Retina (tissue), 1 donor: ENCODE data around the gene ST3GAL3.
A peak's percentile ranks its signal among the peaks of the same experiment; 100 is the strongest.

ENCODE experiments used
- DNase-seq: peaks from one replicate; pipeline ENCODE4 v3.0.0-alpha.2; 2016

The ST3GAL3 gene

GRCh38 chr1:43854473-43854872, 147.1 kb downstream of the ST3GAL3 start:
- DNase-seq: no peak

- no peak for DNase-seq
These were observed 148.9 kb downstream of the ST3GAL3 start for GRCh38 chr1:43856188-43856587.

- DNase-seq: no peak
These were observed 149.8 kb downstream of the ST3GAL3 start for GRCh38 chr1:43857163-43857562.

- DNase-seq: no peak
These were observed 151.0 kb downstream of the ST3GAL3 start for GRCh38 chr1:43858324-43858723.

- DNase-seq: no peak
These were observed 154.0 kb downstream of the ST3GAL3 start for GRCh38 chr1:43861337-43861736.

GRCh38 chr1:43861988-43862735, 154.8 kb downstream of the ST3GAL3 start:
- no peak for DNase-seq

- no peak for DNase-seq
These were observed 157.0 kb downstream of the ST3GAL3 start for GRCh38 chr1:43864111-43865045.

- no peak for DNase-seq
These were observed 158.9 kb downstream of the ST3GAL3 start for GRCh38 chr1:43866201-43866600.

GRCh38 chr1:43867976-43868740, 160.8 kb downstream of the ST3GAL3 start:
- DNase-seq: no peak

- no peak for DNase-seq
These were observed 161.4 kb downstream of the ST3GAL3 start for GRCh38 chr1:43868741-43869067.

GRCh38 chr1:43870306-43870705, 163.0 kb downstream of the ST3GAL3 start:
- no peak for DNase-seq

- DNase-seq: no peak
These were observed 164.0 kb downstream of the ST3GAL3 start for GRCh38 chr1:43871181-43871910.

GRCh38 chr1:43872280-43872679, 164.9 kb downstream of the ST3GAL3 start:
- DNase-seq: no peak

- DNase-seq: no peak
These were observed 166.5 kb downstream of the ST3GAL3 start for GRCh38 chr1:43873851-43874250.

- DNase-seq: no peak
These were observed 167.4 kb downstream of the ST3GAL3 start for GRCh38 chr1:43874716-43875115.

GRCh38 chr1:43875331-43875730, 168.0 kb downstream of the ST3GAL3 start:
- DNase-seq: no peak

- DNase-seq: no peak
These were observed 169.8 kb downstream of the ST3GAL3 start for GRCh38 chr1:43877101-43877500.

- no peak for DNase-seq
These were observed 171.1 kb downstream of the ST3GAL3 start for GRCh38 chr1:43878440-43878839.

- no peak for DNase-seq
These were observed 171.5 kb downstream of the ST3GAL3 start for GRCh38 chr1:43878854-43879253.

- no peak for DNase-seq
These were observed 172.1 kb downstream of the ST3GAL3 start for GRCh38 chr1:43879414-43879813.

GRCh38 chr1:43879996-43880395, 172.7 kb downstream of the ST3GAL3 start:
- DNase-seq: no peak

- DNase-seq: no peak
These were observed 173.3 kb downstream of the ST3GAL3 start for GRCh38 chr1:43880604-43881003.

- peak; percentile 19 for DNase-seq
These were observed 174.1 kb downstream of the ST3GAL3 start for GRCh38 chr1:43881415-43881814.
